MM.1S (cell line): ENCODE results near the gene TBX6.
A peak's percentile ranks its signal among the peaks of the same experiment; 100 is the strongest.

Experiments used
- DNase-seq: peaks from one replicate; pipeline ENCODE4 v3.0.0-alpha.2; 2015
- H2AFZ ChIP-seq: fragments of 300-600 bp; sonication (generic); 2 replicates; pipeline ENCODE4 v1.6.0; 2016; ENCODE audit warnings: antibody characterized with exemption, low read length
- H3F3A ChIP-seq: fragments of 300-600 bp; sonication (generic); 2 replicates; pipeline ENCODE4 v1.6.1; 2016; ENCODE audit warnings: mild to moderate bottlenecking, antibody characterized with exemption, low read length, moderate library complexity, mixed read lengths; ENCODE audit not compliant: insufficient read depth
- H3K27ac ChIP-seq: fragments of 300-600 bp; sonication (generic); 2 replicates; pipeline ENCODE4 v1.5.1; 2016; ENCODE audit warnings: mild to moderate bottlenecking, low read length
- H3K27me3 ChIP-seq: fragments of 300-600 bp; sonication (generic); replicated peaks from 2 replicates; pipeline ENCODE4 v1.6.0; 2016; ENCODE audit warnings: low read length; ENCODE audit not compliant: insufficient read depth
- H3K36me3 ChIP-seq: fragments of 300-600 bp; sonication (generic); replicated peaks from 2 replicates; pipeline ENCODE4 v1.6.1; 2016; ENCODE audit warnings: mild to moderate bottlenecking, low read length, mixed read lengths; ENCODE audit not compliant: insufficient read depth
- H3K4me1 ChIP-seq: fragments of 300-600 bp; sonication (generic); 2 replicates; pipeline ENCODE4 v1.6.1; 2016; ENCODE audit warnings: low read length, mixed read lengths
- H3K4me2 ChIP-seq: fragments of 300-600 bp; sonication (generic); 2 replicates; pipeline ENCODE4 v1.6.0; 2016; ENCODE audit warnings: low read depth, low read length
- H3K4me3 ChIP-seq: fragments of 300-600 bp; sonication (generic); 2 replicates; pipeline ENCODE4 v1.5.1; 2016; ENCODE audit warnings: low read length, mixed read lengths
- H3K79me2 ChIP-seq: fragments of 300-600 bp; sonication (generic); 2 replicates; pipeline ENCODE4 v1.6.1; 2016; ENCODE audit warnings: mixed run types, low read length, mixed read lengths
- H3K9ac ChIP-seq: fragments of 300-600 bp; sonication (generic); 2 replicates; pipeline ENCODE4 v1.6.1; 2016; ENCODE audit warnings: low read length, mixed read lengths
- H3K9me2 ChIP-seq: fragments of 300-600 bp; sonication (generic); replicated peaks from 2 replicates; pipeline ENCODE4 v1.6.1; 2016; ENCODE audit warnings: mild to moderate bottlenecking, low read length, mixed read lengths; ENCODE audit not compliant: insufficient read depth
- H3K9me3 ChIP-seq: fragments of 300-600 bp; sonication (generic); replicated peaks from 2 replicates; pipeline ENCODE4 v1.6.1; 2016; ENCODE audit warnings: mild to moderate bottlenecking, low read length, mixed read lengths; ENCODE audit not compliant: insufficient read depth
- H4K20me1 ChIP-seq: fragments of 300-600 bp; sonication (generic); 2 replicates; pipeline ENCODE4 v1.6.1; 2016; ENCODE audit warnings: mild to moderate bottlenecking, low read length, moderate library complexity, mixed read lengths; ENCODE audit not compliant: insufficient read depth
- EZH2 ChIP-seq: fragments of 300-600 bp; sonication (generic); optimal IDR thresholded peaks from 2 replicates; pipeline ENCODE3; 2017; ENCODE audit warnings: low read depth, mild to moderate bottlenecking, antibody characterized with exemption, low read length, mixed read lengths
- EZH2phosphoT487 ChIP-seq: fragments of 300-600 bp; sonication (generic); IDR thresholded peaks from 2 replicates; pipeline ENCODE4 v1.6.1; 2018; ENCODE audit warnings: antibody characterized with exemption, low read length
- TF ChIP-seq, protein P1 (sequence below): fragments of 300-600 bp; sonication (generic); IDR thresholded peaks from 2 replicates; pipeline ENCODE4 v1.5.1; 2016; ENCODE audit warnings: antibody characterized with exemption, low read length, mixed read lengths

Gene TBX6

GRCh38 chr16:30069611-30070462 is 21.9 kb downstream of the TBX6 start:
- H2AFZ ChIP-seq = no peak overlapping the region

GRCh38 chr16:30068750-30069610 is 22.7 kb downstream of the TBX6 start:
- Histone ChIP-seq H3K36me3 (peaks cover 22% of the 10 kb centered on the region), H3K9me2 (no peaks in the 10 kb centered on the region), H2AFZ (no peak overlapping the region), H3K4me3 (no peak overlapping the region), H3K9ac (no peak overlapping the region), H3K27me3 (no peaks in the 10 kb centered on the region), H3K27ac (no peak overlapping the region), H3K4me1 (peaks cover 16% of the 10 kb centered on the region), H3K4me2 (no peak overlapping the region), H3F3A (peaks cover 51% of the 10 kb centered on the region), H3K9me3 (no peaks in the 10 kb centered on the region), H4K20me1 (peaks cover 18% of the 10 kb centered on the region), H3K79me2 (peaks cover 58% of the 10 kb centered on the region)
- peak; percentile 45 for DNase-seq
- no peak for TF ChIP-seq EZH2
- no peak for TF ChIP-seq EZH2phosphoT487
- TF ChIP-seq, protein P1, sequence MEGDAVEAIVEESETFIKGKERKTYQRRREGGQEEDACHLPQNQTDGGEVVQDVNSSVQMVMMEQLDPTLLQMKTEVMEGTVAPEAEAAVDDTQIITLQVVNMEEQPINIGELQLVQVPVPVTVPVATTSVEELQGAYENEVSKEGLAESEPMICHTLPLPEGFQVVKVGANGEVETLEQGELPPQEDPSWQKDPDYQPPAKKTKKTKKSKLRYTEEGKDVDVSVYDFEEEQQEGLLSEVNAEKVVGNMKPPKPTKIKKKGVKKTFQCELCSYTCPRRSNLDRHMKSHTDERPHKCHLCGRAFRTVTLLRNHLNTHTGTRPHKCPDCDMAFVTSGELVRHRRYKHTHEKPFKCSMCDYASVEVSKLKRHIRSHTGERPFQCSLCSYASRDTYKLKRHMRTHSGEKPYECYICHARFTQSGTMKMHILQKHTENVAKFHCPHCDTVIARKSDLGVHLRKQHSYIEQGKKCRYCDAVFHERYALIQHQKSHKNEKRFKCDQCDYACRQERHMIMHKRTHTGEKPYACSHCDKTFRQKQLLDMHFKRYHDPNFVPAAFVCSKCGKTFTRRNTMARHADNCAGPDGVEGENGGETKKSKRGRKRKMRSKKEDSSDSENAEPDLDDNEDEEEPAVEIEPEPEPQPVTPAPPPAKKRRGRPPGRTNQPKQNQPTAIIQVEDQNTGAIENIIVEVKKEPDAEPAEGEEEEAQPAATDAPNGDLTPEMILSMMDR = peak; percentile 62

More at GRCh38 chr16:30069611-30070462, 21.9 kb downstream of the TBX6 start:
- Histone ChIP-seq H3K27me3 (no peaks in the 10 kb centered on the region), H3K4me2 (no peak overlapping the region), H3K9ac (no peak overlapping the region), H3K4me1 (peaks cover 16% of the 10 kb centered on the region), H3K79me2 (peaks cover 51% of the 10 kb centered on the region), H3K4me3 (no peak overlapping the region), H3F3A (peaks cover 47% of the 10 kb centered on the region), H3K36me3 (peaks cover 22% of the 10 kb centered on the region), H3K9me3 (no peaks in the 10 kb centered on the region), H3K27ac (no peak overlapping the region), H3K9me2 (no peaks in the 10 kb centered on the region), H4K20me1 (peaks cover 18% of the 10 kb centered on the region)
- TF ChIP-seq EZH2 = no peak
- DNase-seq = no peak

DNA sequence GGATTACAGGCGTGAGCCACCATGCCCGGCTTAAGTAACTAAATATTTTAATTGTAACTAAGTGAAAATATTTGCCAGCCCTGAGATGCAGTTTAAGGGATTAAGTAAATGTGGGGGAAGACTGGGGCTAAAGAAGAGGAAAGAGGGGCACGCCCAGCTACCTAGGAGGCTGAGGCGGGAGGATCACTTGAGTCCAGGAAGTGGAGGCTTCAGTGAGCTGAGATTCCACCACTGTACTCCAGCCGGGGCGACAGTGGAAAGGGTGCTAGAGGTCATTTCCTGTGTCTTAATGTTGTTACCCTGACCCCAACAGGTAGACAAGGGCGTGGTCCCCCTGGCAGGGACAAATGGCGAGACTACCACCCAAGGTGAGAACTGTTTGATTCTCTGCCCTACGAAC is 23.4 kb downstream of the TBX6 start:
- TF ChIP-seq, protein P1 = no peak
- TF ChIP-seq EZH2 (no peak), EZH2phosphoT487 (no peak)
- Histone ChIP-seq H3K4me2 (no peak overlapping the region), H3K27ac (no peak overlapping the region), H3K79me2 (peaks cover 64% of the 10 kb centered on the region), H3K9me3 (no peaks in the 10 kb centered on the region), H2AFZ (no peak overlapping the region), H3K27me3 (no peaks in the 10 kb centered on the region), H3K4me3 (no peak overlapping the region), H3K9me2 (no peaks in the 10 kb centered on the region), H4K20me1 (peaks cover 18% of the 10 kb centered on the region), H3K4me1 (peaks cover 21% of the 10 kb centered on the region), H3K36me3 (peaks cover 22% of the 10 kb centered on the region), H3K9ac (no peak overlapping the region), H3F3A (peaks cover 57% of the 10 kb centered on the region)
- DNase-seq = no peak
